Gastroesophageal sphincter (tissue), 4 donors: ENCODE results near the gene FCN1. TPM values are rescaled to one million over a fixed set of nuclear protein-coding genes. Genes with fewer than 3 reads are reported as not detected.

ENCODE experiments used
- ATAC-seq: fragments of 150-250 bp; one replicate; pipeline ENCODE4 v1.9.1; 2016; ENCODE audit warnings: mild to moderate bottlenecking, moderate library complexity
- H3K27ac ChIP-seq, 4 donors: fragments of 200-600 bp; sonication (generic) in 3 of 4; 1 replicate in 3 of 4; 2 replicates in 1 of 4; pipeline ENCODE4 v1.5.1; 2016 to 2019
- H3K27me3 ChIP-seq: fragments of 200-600 bp; sonication (generic); one replicate; pipeline ENCODE4 v1.5.1; 2019
- H3K36me3 ChIP-seq, 2 donors: fragments of 200-600 bp; sonication (generic); one replicate each; pipeline ENCODE4 v1.5.1; 2019; ENCODE audit warnings: control low read depth in 1 of 2
- H3K4me1 ChIP-seq, 3 donors: fragments of 200-600 bp; sonication (generic); 1 replicate in 2 of 3; 2 replicates in 1 of 3; pipeline ENCODE4 v1.5.1; 2016 to 2019; ENCODE audit warnings: control low read depth in 2 of 3
- H3K4me3 ChIP-seq, 2 donors: fragments of 200-600 bp; sonication (generic); one replicate each; pipeline ENCODE4 v1.5.1; 2019; ENCODE audit warnings: mild to moderate bottlenecking in 1 of 2, moderate library complexity in 1 of 2
- H3K9me3 ChIP-seq, 3 donors: fragments of 200-600 bp; sonication (generic); one replicate each; pipeline ENCODE4 v1.5.1; 2017 to 2019; ENCODE audit warnings: control low read depth in 2 of 3
- CTCF ChIP-seq, 4 experiments: fragments of 200-600 bp in 2 of 4; fragments of 450-650 bp in 2 of 4; sonication (generic) in 1 of 4; IDR thresholded peaks; one replicate each; pipeline ENCODE4 v1.5.1; 2017 to 2019; ENCODE audit warnings: antibody characterized with exemption in 4 of 4, mild to moderate bottlenecking in 2 of 4, moderate library complexity in 2 of 4
- EP300 ChIP-seq: sonication (generic); formaldehyde crosslinking; IDR thresholded peaks from one replicate; pipeline ENCODE4 v1.6.1; 2017; ENCODE audit warnings: antibody characterized with exemption, mild to moderate bottlenecking
- POLR2A ChIP-seq, 2 donors: fragments of 450-650 bp; IDR thresholded peaks; one replicate each; pipeline ENCODE4 v1.6.1; 2017; ENCODE audit warnings: antibody characterized with exemption in 2 of 2, mild to moderate bottlenecking in 2 of 2, moderate library complexity in 1 of 2
- POLR2AphosphoS5 ChIP-seq: sonication (generic); formaldehyde crosslinking; IDR thresholded peaks from one replicate; pipeline ENCODE4 v1.6.1; 2017; ENCODE audit warnings: antibody characterized with exemption
- WGBS, 2 donors: methylation state at CpG; one replicate each; pipeline ENCODE4 v1.1.5; 2018; ENCODE audit warnings: low coverage in 1 of 2; 5-methylcytosine and 5-hydroxymethylcytosine counted together
- total RNA-seq, 4 donors: library from RNA; depleted of rRNA; stranded (reverse); fragments of >200 nt; gene quantifications; one replicate each; pipeline ENCODE4 v1.1.0, GENCODE V29; 2016

The FCN1 gene
- total RNA-seq, 4 donors from 2014 or later: 0.31 to 9.4 (median 3.2) TPM

- no peaks in the 10 kb centered on the region for H3K36me3 ChIP-seq
- ATAC-seq: peak; percentile 73
- WGBS, 2 donors: 27 to 28% methylated on average over 8 to 10 of the region's 14 CpGs
- H3K9me3 ChIP-seq: peaks cover 0 to 15% (median 0%) of the 10 kb centered on the region in 3 donors
- H3K4me3 ChIP-seq: no peak overlapping the region
- peak overlapping the region in 3 of 4 donors; percentile 54 to 70 (median 67) for H3K27ac ChIP-seq
- TF ChIP-seq POLR2AphosphoS5 (peak; percentile 42), POLR2A (IDR thresholded peaks at IDR 0.05) (no peak)
- H3K27me3 ChIP-seq: peaks cover 14% of the 10 kb centered on the region
- peaks cover 0 to 30% (median 16%) of the 10 kb centered on the region in 3 donors for H3K4me1 ChIP-seq
Observed at GRCh38 chr9:134895908-134896833, 21.5 kb downstream of the FCN1 start.

GRCh38 chr9:134895567-134895907 lies 22.2 kb downstream of the FCN1 start:
- 4 to 47% methylated on average over 2 of the region's 2 CpGs for WGBS, 2 donors
- ATAC-seq: no peak
- Histone ChIP-seq H3K27me3 (peaks cover 14% of the 10 kb centered on the region), H3K4me1 (peaks cover 0 to 30% (median 16%) of the 10 kb centered on the region in 3 donors), H3K9me3 (peaks cover 0 to 15% (median 0%) of the 10 kb centered on the region in 3 donors), H3K27ac (peak overlapping the region in 3 of 4 donors; percentile 54 to 70 (median 67)), H3K36me3 (no peaks in the 10 kb centered on the region), H3K4me3 (no peak overlapping the region)
- TF ChIP-seq POLR2A (IDR thresholded peaks at IDR 0.05): no peak
- no peak for TF ChIP-seq EP300
- TF ChIP-seq POLR2AphosphoS5: no peak
- no peak for TF ChIP-seq CTCF (IDR thresholded peaks at IDR 0.05)

- H3K36me3 ChIP-seq: no peaks in the 10 kb centered on the region
- H3K4me3 ChIP-seq: no peak overlapping the region
- WGBS, 2 donors: 0 to 23% methylated on average over 2 to 3 of the region's 3 CpGs
- peaks cover 0 to 30% (median 16%) of the 10 kb centered on the region in 3 donors for H3K4me1 ChIP-seq
- no peak for TF ChIP-seq EP300
- H3K27ac ChIP-seq: peak overlapping the region in 2 of 4 donors; percentile 54 to 70
- peak; percentile 29 for ATAC-seq
- peaks cover 14% of the 10 kb centered on the region for H3K27me3 ChIP-seq
- peaks cover 0 to 15% (median 0%) of the 10 kb centered on the region in 3 donors for H3K9me3 ChIP-seq
Observed at GRCh38 chr9:134895097-134895496, 22.6 kb downstream of the FCN1 start.

- Histone ChIP-seq H3K4me1 (peaks cover 0 to 30% (median 16%) of the 10 kb centered on the region in 3 donors), H3K9me3 (peaks cover 0 to 9% (median 0%) of the 10 kb centered on the region in 3 donors), H3K36me3 (no peaks in the 10 kb centered on the region), H3K4me3 (no peak overlapping the region), H3K27me3 (peaks cover 14% of the 10 kb centered on the region), H3K27ac (no peak overlapping the region)
- TF ChIP-seq POLR2A (IDR thresholded peaks at IDR 0.05) (no peak), CTCF (IDR thresholded peaks at IDR 0.05) (no peak), POLR2AphosphoS5 (no peak), EP300 (no peak)
- WGBS, 2 donors: 93 to 100% methylated on average over 6 to 7 of the region's 7 CpGs
- ATAC-seq: no peak
Observed at GRCh38 chr9:134894136-134894860, 23.4 kb downstream of the FCN1 start.

GRCh38 chr9:134892820-134893420 lies 24.8 kb downstream of the FCN1 start:
- Histone ChIP-seq H3K4me1 (peaks cover 0 to 26% (median 13%) of the 10 kb centered on the region in 3 donors), H3K27me3 (peaks cover 20% of the 10 kb centered on the region), H3K27ac (no peak overlapping the region), H3K4me3 (no peak overlapping the region), H3K36me3 (no peaks in the 10 kb centered on the region), H3K9me3 (peaks cover 0 to 9% (median 0%) of the 10 kb centered on the region in 3 donors)
- ATAC-seq: no peak
- TF ChIP-seq CTCF (IDR thresholded peaks at IDR 0.05) (no peak), POLR2AphosphoS5 (no peak), POLR2A (IDR thresholded peaks at IDR 0.05) (no peak), EP300 (no peak)
- WGBS, 2 donors: 76 to 100% methylated on average over 4 to 5 of the region's 7 CpGs
